GM18907 (cell line): ENCODE results near the gene ALDH3A1.

Source experiments
- ATAC-seq: cut with Tn5 transposase; IDR thresholded peaks from one replicate; pipeline ENCODE4 v1.9.1; 2021; ENCODE audit warnings: mild to moderate bottlenecking, moderate library complexity; ENCODE audit not compliant: unreplicated experiment

ALDH3A1 gene

DNA sequence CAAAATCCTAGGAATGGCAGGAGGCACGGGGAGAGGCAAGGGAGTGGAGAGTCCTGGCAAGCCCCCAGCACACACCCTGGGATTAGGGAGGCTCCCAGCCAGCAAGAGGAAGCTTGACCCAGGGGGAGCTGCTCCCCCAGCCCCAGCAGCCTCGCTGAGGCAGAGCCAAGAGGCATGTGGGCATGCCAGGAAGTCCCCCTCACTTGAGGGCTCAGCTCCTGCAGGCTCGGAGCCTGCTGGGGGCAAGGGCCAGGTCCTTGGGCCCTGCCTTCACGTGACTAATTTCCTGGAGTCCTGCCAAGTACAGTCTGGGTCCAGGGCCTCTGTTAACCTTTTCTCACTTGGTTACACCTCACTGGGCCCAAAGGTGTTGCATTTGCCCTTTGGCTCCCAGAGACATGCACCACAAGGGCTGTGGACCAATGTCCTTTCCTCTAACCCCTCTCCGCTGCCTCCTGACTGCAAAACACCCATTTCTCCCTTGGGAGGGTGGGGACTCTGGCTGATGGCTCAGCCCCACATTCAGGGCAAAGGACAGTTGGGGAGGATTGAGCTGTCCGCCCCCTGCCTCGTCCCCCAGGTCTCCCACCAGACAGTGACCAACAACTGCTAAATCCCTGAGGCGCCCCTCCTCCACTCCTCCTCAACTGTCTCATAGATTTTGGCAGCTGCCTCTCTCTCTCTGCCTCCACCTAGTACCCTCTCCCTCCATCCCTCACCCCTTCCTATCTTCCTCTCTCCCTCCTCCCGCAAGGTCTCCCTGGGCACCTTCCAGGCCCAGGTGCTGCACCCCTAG is 27.3 kb downstream of the ALDH3A1 start:
- ATAC-seq = no peak

DNA sequence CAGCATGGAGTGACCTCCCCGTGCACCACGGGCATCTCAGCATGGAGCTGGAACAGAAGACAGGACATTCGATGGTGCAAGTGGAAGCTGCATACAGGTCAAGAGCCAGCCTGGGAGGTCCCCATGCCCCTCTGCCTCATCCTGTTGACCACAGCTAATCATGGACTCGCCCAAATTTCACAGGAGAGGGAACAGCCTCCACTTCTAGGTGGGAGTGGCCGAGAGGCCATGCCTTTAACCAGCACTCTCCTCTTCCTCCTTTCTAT is 28.0 kb downstream of the ALDH3A1 start:
- no peak for ATAC-seq

DNA sequence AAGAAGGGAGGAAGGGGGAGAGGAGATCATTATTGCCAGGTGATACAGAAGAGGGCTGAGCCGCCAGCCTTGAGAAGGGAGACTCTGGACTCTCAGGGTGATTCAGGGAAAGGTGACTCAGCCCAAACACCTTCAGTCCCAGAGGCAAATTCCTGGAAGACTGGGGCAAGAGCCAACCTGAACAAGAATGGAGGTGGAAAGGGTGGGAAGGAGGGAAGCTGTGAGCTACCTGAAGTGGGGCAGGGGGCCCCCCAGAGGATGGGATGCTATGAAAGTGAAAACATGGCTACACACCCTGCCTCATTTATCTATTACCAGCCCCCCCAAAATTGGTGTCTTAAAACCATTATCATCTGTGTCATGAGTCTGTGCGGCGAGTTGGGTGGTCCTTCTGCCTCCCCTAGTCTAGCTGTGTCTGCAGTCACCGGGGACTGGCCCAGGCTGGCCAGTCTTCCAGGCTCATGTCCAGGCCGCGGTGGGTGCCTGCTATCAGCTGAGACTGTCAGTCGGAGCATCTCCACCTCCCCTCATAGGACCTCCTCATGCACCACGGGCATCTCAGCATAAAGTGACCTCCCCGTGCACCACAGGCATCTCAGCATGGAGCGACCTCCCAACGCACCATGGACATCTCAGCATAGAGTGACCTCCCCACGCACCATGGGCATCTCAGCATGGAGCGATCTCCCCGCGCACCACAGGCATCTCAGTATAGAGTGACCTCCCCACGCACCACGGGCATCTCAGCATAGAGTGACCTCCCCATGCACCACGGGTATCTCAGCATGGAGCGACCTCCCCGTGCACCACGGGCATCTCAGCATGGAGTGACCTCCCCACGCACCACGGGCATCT is 28.5 kb downstream of the ALDH3A1 start:
- no peak for ATAC-seq

GRCh38 chr17:19718613-19719354 is 29.3 kb downstream of the ALDH3A1 start:
- ATAC-seq = no peak

DNA sequence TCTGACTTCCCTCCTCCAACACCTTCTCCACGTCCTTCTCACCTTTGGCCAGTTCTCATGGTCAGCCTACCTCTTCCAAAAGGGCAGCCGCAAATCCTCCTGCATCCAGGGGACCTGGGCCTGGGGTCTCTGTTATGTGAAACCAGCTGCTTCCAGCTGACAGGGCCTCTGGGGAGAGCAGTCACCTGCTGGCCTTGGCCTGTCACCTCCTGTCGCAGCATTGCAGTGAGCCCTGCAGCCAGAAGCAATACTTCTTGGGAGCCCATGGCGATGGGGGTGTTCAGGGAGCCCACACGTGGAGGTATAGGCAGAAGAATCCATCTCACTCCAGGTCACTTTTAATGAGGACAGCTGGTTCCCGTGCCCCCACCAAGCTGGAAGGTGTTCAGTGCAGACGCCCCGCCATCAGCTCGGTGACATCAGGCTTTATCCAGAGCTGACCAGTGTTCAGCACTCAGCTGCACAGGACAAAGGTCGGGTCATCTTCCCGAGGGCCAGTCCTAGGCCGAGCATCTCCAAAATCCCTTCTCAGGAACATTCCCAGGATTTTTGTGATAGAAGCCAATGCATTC is 30.0 kb downstream of the ALDH3A1 start:
- no peak for ATAC-seq

DNA sequence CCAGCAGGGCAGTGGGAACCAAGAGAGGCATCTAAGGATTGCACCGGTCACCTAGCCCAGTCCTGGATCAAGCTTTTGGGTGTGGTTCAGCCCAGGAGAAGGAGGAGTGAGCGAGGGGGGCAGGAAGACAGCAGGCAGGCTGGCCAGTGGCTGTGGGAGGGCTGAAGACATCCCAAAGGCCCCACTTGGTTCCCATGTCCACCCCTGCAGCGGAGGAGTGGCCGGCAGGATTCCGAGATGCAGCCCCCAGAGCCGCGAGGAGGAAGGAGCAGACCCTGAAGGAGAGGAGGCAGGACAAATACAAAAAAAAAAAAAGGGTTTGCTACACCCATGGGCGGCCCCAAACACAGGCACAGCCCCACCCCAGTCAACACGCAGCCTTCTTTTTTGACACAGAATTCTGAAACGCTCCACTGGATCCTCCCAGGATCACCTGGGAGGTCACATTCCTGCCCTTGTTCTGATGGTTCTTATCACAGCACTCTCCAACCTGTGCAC is 30.6 kb downstream of the ALDH3A1 start:
- no peak for ATAC-seq

DNA sequence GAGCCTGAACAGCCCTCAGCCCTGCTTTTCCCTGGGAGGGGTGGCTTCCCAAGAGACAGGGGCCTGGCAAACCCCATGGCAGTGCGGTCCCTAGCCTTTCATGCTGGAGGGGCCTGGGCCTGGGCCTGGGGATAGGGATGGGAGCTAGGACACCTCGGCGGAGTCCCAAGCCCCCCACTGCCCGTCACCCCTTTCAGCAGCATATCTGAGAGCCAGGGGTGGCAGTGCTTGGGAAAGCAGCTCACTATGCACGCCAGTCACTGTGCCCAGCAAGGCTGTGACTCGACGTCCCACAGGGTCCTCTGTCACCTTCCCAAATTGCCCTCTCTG is 31.1 kb downstream of the ALDH3A1 start:
- ATAC-seq = no peak

DNA sequence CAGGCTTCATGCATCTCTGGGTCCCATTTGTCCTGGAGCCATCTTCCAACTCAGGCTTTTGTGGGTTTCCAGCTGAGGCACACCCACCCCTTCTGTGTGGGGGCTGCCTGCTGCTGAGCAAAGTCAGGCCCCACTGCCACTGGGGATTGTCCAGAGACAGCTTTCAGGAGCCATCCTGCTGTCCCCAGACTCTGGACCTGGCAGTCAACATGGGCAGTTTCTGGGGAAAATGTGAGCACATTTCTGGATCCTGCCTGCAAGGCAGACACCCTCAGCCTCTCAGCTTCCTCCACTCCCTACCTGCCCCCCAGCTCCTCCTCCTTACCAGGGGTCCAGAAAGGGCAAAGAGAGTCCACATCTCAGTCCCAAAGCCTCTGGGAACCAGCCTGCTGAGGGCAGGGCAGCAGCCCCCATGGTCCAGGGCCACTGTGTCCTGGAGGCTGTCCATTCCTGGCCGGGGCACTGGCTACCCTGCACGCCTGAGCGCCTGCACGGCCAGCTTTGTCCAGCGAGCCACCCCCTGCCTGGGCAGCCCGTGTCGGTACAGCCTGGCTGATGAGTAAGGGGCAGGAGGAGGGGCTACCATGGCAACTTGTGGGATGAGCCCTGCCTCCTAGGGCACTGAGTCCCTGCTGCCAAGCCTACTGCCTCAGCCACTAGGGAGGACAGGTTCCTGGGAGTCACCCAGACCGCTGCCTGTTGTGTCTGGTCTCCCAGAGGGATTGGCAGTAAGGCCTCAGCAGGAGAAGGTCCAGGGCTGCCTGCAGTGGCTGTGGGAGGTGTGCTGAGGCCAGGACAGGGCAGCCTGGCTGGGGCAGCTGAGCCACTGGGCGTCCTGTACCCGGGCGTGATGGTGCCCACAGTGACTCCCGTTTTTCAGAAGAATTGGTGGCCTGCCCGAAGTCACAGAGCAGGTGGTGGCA is 31.7 kb downstream of the ALDH3A1 start, which contains the start of gene SLC47A2:
Gene SLC47A2, minus strand, starts transcription at position 477 of the 923 bp plus-strand sequence. Its CDS starts 29 bp downstream, at position 448.
- no peak for ATAC-seq

- ATAC-seq = no peak
Measured at GRCh38 chr17:19714542-19715411, 33.3 kb downstream of the ALDH3A1 start.

DNA sequence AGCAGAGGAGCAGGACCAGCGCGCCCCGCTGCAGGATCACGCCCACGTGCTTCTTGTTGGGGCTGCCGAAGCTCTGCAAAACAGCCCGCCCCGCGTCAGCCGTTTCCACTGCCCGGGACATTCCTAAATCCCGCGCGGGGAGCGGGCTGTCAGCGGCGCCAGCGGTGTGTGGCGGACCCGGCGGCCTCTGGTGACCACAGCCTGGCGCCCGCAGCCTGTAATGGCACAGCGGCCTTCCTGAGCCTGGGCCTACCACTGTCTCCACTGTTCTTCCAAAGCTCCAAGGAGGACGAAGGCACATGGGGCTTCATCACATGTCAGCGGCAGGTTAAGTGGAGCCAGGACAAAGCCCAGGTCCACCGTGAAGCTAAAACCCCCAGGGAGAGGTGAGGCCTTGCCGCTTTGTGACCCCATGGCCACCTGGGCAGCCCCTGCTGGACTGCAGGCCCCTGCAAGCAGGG is 34.2 kb downstream of the ALDH3A1 start:
- no peak for ATAC-seq

DNA sequence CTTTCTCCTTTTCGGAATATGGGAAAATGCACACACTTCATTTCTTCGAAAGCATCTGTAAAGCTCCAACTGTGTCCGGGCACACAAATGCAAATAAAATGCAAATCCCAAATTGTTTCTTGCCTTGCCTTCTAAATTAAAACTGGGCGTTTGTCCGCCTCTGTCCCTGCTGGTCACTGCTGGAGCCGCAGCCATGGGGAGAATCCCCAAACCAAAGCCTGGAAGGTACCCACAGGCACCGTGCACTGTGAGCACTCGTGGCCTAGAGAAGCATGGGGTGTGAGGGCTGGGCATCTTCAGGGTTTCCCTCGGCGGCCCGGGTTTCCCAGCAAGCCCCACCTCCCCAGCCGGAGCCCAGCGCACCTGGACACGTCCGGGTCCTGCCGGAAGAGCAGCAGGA is 34.6 kb downstream of the ALDH3A1 start:
- no peak for ATAC-seq

DNA sequence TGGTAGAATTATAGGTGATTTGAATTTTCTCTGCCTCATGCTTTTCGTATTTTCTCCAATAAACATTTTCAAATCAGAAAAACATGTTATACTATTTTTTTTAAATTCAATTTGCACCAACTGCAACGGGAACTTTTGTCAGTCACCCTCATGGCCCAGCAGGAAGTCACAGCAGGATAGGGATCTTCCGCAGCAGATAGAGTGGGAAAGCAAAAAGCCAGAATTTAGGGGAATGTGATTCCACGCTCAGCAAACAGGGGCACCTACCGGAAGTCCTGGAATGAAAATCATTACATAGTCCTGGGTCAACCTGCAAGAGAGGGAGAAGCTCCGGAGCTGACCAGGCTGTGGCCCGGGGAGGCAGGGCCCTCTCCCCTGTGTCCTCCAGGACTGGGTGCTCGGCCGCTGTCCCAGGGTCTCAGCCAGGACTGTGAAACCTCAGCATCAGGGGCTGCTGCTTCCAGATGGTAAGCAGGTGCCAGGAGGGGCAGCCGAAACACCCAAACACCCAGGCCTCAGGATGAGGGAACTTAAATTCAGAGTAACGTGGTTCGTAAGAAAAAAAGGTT is 35.6 kb downstream of the ALDH3A1 start:
- no peak for ATAC-seq

DNA sequence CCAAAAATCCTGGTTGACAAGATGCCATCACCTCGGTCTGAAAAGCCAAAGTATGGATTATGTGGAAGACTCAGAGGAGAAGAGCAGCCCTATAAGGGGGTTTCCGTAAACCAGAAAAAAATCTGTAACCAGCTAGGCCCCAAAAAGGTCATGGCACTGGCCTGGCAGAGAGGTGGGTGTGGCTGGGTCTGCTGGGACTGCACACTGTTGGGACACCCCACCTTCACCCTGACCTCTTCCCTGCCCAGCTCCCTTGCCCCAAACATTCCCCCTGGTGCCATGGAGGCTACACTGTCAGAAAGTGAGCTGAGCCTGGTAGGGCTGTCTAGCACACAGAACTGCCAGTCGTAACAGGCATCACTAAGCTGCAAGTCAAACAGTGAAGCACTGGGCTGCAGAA is 38.3 kb downstream of the ALDH3A1 start:
- ATAC-seq = no peak

DNA sequence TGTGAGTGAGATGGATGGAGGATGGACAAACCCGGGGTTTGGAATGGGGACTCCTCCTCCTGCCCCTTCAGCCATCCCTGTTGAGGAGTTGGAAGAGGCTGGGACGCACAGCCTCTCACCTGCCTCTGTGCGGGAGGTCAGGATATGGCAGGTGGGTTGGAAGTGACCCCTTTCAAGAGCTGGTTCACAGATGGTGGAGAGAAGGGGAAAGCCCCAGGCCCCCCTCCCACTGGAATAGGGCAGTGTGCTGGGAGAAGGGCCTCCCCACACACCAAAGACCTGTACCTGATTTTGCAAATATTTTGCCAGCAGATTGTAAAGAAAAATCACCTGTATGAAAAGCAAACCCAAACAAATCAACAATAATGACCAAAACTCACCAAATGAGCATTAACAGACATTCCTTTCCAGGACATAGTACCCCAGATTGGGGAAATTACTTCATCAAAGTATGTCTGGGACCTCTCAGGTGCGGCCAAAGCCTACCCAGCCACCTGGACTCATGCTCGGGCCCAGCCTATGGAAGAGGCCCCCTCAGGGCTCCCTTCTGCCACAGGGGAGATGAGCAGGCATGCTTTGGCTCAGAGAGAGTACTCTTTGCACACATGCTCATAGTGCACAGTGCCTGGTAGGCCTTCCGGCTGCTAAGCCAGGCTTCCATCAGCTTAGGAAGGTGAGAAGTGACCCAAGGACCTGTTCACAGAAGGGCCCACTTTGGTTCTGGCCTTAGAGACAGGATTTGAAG is 39.5 kb downstream of the ALDH3A1 start:
- no peak for ATAC-seq

DNA sequence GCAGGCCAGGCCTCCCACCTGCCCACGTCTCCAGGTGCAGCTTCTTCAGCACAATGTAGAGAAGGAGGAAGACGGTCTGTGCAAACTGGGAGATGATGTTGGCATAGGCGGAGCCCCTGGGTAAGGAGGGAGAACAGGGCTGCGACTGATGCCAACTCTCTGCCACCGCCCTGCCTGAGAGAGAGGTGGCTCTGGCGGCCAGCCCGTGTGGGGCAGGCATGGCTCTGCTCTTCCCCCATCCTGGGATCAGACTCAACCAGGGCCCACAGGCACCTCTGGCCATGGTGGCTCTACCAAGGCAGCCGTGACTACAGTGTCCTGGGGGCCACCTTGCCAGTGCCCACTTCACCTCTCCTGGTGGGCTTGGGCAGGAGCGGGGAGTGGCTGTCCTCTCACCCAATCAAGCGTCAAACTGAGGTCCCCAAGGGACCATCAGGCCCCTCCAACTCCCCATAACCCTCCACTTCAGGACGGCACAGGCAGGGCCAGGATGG is 40.3 kb downstream of the ALDH3A1 start:
- ATAC-seq = no peak

- ATAC-seq = no peak
Measured at GRCh38 chr17:19706791-19707727, 41.0 kb downstream of the ALDH3A1 start.
